K562 (cell line): ENCODE data around the gene GPR32. TPM values are rescaled to one million over a fixed set of nuclear protein-coding genes. Genes with fewer than 3 reads are reported as not detected.

Source experiments
- CAMTA2 ChIP-seq: fragments of 250-450 bp; sonication (Bioruptor Pico); conservative IDR thresholded peaks from 2 replicates; pipeline ENCODE4 v1.5.1; 2022
- CREB3 ChIP-seq: fragments of 450-650 bp; conservative IDR thresholded peaks from 2 replicates; pipeline ENCODE4 v1.6.1; 2016; ENCODE audit warnings: missing genetic modification characterization, low read depth, mild to moderate bottlenecking, missing compliant biosample characterization, moderate library complexity
- CXXC5 ChIP-seq: fragments of 250-450 bp; sonication (Bioruptor Pico); IDR thresholded peaks from 2 replicates; pipeline ENCODE4 v1.8.0; 2022; ENCODE audit warnings: inconsistent platforms, mild to moderate bottlenecking, moderate library complexity
- DDX20 ChIP-seq: fragments of 450-650 bp; IDR thresholded peaks from 2 replicates; pipeline ENCODE4 v1.6.1; 2016; ENCODE audit warnings: missing genetic modification characterization, low read depth, mild to moderate bottlenecking, missing compliant biosample characterization, moderate library complexity
- FIP1L1 ChIP-seq: fragments of 200-400 bp; formaldehyde crosslinking; IDR thresholded peaks from 2 replicates; pipeline ENCODE4 v1.6.1; 2018; ENCODE audit warnings: mild to moderate bottlenecking, low read depth, low read length; ENCODE audit not compliant: poor library complexity, severe bottlenecking
- GTF2A2 ChIP-seq: IDR thresholded peaks from 2 replicates; pipeline ENCODE4 v1.6.1; 2016; ENCODE audit warnings: mild to moderate bottlenecking, missing genetic modification characterization, missing compliant biosample characterization
- HEY1 ChIP-seq: fragments of 250-450 bp; sonication (Bioruptor Pico); IDR thresholded peaks from 2 replicates; pipeline ENCODE4 v1.5.0; 2020; ENCODE audit warnings: mild to moderate bottlenecking, moderate library complexity, borderline replicate concordance
- KAT8 ChIP-seq: fragments of 450-650 bp; IDR thresholded peaks from 2 replicates; pipeline ENCODE4 v1.6.1; 2016; ENCODE audit warnings: low read depth, mild to moderate bottlenecking
- MEF2D ChIP-seq: conservative IDR thresholded peaks from 2 replicates; pipeline ENCODE4 v1.6.1; 2016; ENCODE audit warnings: low read depth, missing genetic modification characterization, missing compliant biosample characterization
- MEIS2 ChIP-seq: fragments of 450-650 bp; IDR thresholded peaks from 2 replicates; pipeline ENCODE4 v1.6.1; 2014; ENCODE audit warnings: mild to moderate bottlenecking; ENCODE audit not compliant: partially characterized antibody
- NR2C1 ChIP-seq, 2 experiments: fragments of 450-650 bp; IDR thresholded peaks; 2 replicates each; pipeline ENCODE4 v1.6.1; 2017; ENCODE audit warnings: mild to moderate bottlenecking in 2 of 2, antibody characterized with exemption in 1 of 2, inconsistent platforms in 1 of 2, missing compliant biosample characterization in 1 of 2, missing genetic modification characterization in 1 of 2
- SMAD4 ChIP-seq: fragments of 250-450 bp; sonication (Bioruptor Pico); conservative IDR thresholded peaks from 2 replicates; pipeline ENCODE4 v1.8.0; 2021; ENCODE audit warnings: inconsistent platforms, mild to moderate bottlenecking, moderate library complexity
- SREBF1 ChIP-seq: fragments of 150-350 bp; IDR thresholded peaks from 2 replicates; pipeline ENCODE4 v1.6.1; 2014; ENCODE audit warnings: antibody characterized with exemption, low read depth, low read length, borderline replicate concordance
- TAF9B ChIP-seq: fragments of 450-650 bp; IDR thresholded peaks from 2 replicates; pipeline ENCODE4 v1.6.1; 2018; ENCODE audit warnings: mild to moderate bottlenecking; ENCODE audit not compliant: partially characterized antibody
- ZBTB1 ChIP-seq: sonication (generic); formaldehyde crosslinking; IDR thresholded peaks from 2 replicates; pipeline ENCODE4 v1.8.1; 2023; ENCODE audit warnings: missing genetic modification reagents, low read depth, mild to moderate bottlenecking, borderline replicate concordance
- ZBTB43 ChIP-seq: sonication (generic); formaldehyde crosslinking; IDR thresholded peaks from 2 replicates; pipeline ENCODE4 v1.8.0; 2023; ENCODE audit warnings: mild to moderate bottlenecking, missing genetic modification reagents
- ZNF655 ChIP-seq: fragments of 250-450 bp; sonication (Bioruptor Pico); IDR thresholded peaks from 2 replicates; pipeline ENCODE4 v1.5.0; 2021
- ZNF707 ChIP-seq: fragments of 250-450 bp; sonication (Bioruptor Pico); conservative IDR thresholded peaks from 2 replicates; pipeline ENCODE4 v1.8.0; 2022; ENCODE audit warnings: inconsistent platforms, mild to moderate bottlenecking, moderate library complexity
- ZNF75A ChIP-seq: fragments of 450-650 bp; formaldehyde crosslinking; IDR thresholded peaks from 2 replicates; pipeline ENCODE4 v1.4.0; 2020; ENCODE audit warnings: mild to moderate bottlenecking
- polyA plus RNA-seq, 8 experiments: library from polyadenylated mRNA; depleted of rRNA in 4 of 8; stranded (reverse) in 5 of 8; unstranded in 3 of 8; fragments of >200 nt; fragmentation: Nextera tagmentation in 2 of 8; fragmentation: Illumina TruSeq in 1 of 8; extraction: Ambion mirVana in 2 of 8; extraction: Trizol in 1 of 8; gene quantifications; 2 replicates each; pipeline versions ENCODE4 v1.2.1 to v1.2.3, GENCODE V29; 2011 to 2014; ENCODE audit warnings: inconsistent platforms in 1 of 8, missing spikeins in 1 of 8
- total RNA-seq, 7 experiments: library from RNA; depleted of rRNA in 6 of 7; stranded (reverse); fragments of >200 nt in 6 of 7; fragmentation: Illumina TruSeq in 2 of 7; extraction: Trizol in 2 of 7; gene quantifications; 2 replicates each; pipeline versions ENCODE4 v1.2.1 to v1.2.3, GENCODE V29; 2011 to 2021; ENCODE audit warnings: low replicate concordance in 1 of 7
- TF ChIP-seq, protein P1 (sequence below): fragments of 450-650 bp; formaldehyde crosslinking; IDR thresholded peaks from 2 replicates; pipeline ENCODE4 v1.4.0; 2020; ENCODE audit warnings: mild to moderate bottlenecking, moderate library complexity
- TF ChIP-seq, protein P2 (sequence below): fragments of 450-650 bp; IDR thresholded peaks from 2 replicates; pipeline ENCODE4 v1.6.1; 2016; ENCODE audit warnings: missing biosample characterization, missing genetic modification characterization

Gene GPR32
- total and polyA plus RNA-seq, 9 of the 15 experiments (the other 6 are each of a cell fraction or from before 2014, with no cell fraction given): not detected

- TF ChIP-seq, protein P1, sequence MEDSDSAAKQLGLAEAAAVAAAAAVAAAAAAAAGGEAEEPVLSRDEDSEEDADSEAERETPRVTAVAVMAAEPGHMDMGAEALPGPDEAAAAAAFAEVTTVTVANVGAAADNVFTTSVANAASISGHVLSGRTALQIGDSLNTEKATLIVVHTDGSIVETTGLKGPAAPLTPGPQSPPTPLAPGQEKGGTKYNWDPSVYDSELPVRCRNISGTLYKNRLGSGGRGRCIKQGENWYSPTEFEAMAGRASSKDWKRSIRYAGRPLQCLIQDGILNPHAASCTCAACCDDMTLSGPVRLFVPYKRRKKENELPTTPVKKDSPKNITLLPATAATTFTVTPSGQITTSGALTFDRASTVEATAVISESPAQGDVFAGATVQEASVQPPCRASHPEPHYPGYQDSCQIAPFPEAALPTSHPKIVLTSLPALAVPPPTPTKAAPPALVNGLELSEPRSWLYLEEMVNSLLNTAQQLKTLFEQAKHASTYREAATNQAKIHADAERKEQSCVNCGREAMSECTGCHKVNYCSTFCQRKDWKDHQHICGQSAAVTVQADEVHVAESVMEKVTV (CRISPR knock-in tag): no peak
- TF ChIP-seq TAF9B (no peak), ZBTB43 (CRISPR knock-in tag) (no peak), CREB3 (tag) (0 out of 2 replicates have a peak, but pooled peaks have one; percentile 65), GTF2A2 (tag) (0 out of 2 replicates have a peak, but pooled peaks have one; percentile 31), ZBTB1 (CRISPR knock-in tag) (no peak), ZNF75A (CRISPR knock-in tag) (no peak), MEF2D (tag) (peak; percentile 66; the same call in 1 of the 2 replicates), NR2C1 (IDR thresholded peaks at IDR 0.05) (no peak), NR2C1 (tag; IDR thresholded peaks at IDR 0.05) (0 out of 2 replicates have a peak, but pooled peaks have one; percentile 52), KAT8 (no peak), CAMTA2 (no peak), SMAD4 (peak; percentile 58; the same call in 1 of the 2 replicates), MEIS2 (no peak), DDX20 (peak; percentile 71; the same call in 1 of the 2 replicates), HEY1 (CRISPR knock-in tag) (no peak), SREBF1 (no peak), ZNF707 (0 out of 2 replicates have a peak, but pooled peaks have one; percentile 52), ZNF655 (CRISPR knock-in tag) (no peak), CXXC5 (peak; percentile 50), FIP1L1 (no peak)
- TF ChIP-seq, protein P2, sequence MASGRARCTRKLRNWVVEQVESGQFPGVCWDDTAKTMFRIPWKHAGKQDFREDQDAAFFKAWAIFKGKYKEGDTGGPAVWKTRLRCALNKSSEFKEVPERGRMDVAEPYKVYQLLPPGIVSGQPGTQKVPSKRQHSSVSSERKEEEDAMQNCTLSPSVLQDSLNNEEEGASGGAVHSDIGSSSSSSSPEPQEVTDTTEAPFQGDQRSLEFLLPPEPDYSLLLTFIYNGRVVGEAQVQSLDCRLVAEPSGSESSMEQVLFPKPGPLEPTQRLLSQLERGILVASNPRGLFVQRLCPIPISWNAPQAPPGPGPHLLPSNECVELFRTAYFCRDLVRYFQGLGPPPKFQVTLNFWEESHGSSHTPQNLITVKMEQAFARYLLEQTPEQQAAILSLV (tag): 0 out of 2 replicates have a peak, but pooled peaks have one; percentile 25
Measured at GRCh38 chr19:50749490-50749889, 20.8 kb upstream of the GPR32 start (continued).
